DMS79 treated with DMSO at 0.1 percent for 48 hours (cell line): ENCODE results near the gene XPNPEP3.
"Not testable (repeated sequence)": the region's sequence is repeated elsewhere in the genome, so short reads cannot be mapped to it uniquely, and the experiment has no call there.

Experiments used
- DNase-seq: peaks from one replicate; lab custom pipeline; 2025; lab: John Stamatoyannopoulos, UW

XPNPEP3 gene

DNA sequence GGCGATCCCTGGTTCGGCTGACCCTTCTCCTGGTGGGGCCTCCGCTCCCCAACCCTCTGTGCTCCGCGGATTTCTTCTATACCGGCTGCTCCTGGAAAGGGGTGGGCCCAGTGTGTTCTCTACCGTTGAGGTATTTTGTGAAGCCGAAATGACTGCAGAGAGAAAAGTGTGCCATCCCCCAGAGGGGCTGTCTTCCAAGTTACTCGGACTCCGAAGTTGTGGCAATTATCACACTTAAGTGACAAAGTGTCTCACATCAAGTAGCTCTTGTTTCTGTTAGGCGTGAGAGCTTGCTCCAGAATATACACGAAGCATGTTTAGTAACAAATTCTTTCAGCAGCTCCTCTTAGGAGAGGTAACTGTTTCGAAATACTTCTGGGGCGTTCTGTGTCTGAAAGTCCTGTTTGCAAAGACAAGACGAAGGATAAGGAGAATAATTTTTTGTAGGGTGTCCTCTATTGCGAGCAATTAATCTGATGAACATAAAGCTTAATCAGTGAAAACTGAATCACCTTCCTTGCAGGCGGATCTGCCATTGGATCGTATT lies 434 bp downstream of the XPNPEP3 start:
- DNase-seq = no peak

DNA sequence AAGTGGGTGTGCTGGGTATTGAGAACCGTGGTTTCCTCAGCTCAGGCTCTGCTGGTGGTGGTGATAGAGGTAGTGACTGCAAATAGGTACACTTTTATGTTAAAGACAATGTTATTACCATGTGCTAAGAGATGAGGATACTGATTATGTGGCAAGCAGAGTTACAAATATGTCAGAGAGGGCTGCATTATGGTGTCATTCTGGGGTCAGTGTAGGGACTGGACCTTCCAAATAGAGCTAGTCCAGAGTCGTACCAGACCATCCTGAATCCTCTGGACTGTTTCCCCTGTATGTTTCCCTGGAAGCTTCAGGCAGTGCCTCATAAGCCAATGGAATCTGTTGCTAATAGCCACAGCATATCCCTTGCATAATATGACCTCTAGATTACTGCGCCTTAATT lies 5.1 kb downstream of the XPNPEP3 start, which contains the start of gene DNAJB7:
DNAJB7 (minus strand) TSS at position 101 of the 400 bp plus-strand sequence. CDS start 119 bp downstream, outside the sequence.
- DNase-seq = no peak

DNA sequence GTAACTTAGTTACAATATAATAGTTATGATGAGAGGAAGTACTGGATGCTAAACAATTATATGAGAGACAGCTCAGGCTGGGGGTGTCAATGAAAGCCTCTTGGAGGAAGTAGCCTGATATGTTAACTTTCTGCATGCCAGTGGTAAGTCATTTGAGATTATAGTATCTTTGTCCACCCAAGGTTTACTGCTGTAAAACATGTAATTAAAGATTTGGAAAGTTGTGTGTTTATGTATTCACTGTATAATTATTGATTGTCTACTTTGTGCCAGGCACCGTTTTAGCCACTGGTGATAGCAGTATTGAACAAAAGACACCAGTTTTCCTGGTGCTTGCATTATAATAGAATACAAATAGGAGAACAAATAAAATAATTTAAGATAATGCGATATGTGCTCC lies 5.6 kb downstream of the XPNPEP3 start:
- DNase-seq = no peak

DNA sequence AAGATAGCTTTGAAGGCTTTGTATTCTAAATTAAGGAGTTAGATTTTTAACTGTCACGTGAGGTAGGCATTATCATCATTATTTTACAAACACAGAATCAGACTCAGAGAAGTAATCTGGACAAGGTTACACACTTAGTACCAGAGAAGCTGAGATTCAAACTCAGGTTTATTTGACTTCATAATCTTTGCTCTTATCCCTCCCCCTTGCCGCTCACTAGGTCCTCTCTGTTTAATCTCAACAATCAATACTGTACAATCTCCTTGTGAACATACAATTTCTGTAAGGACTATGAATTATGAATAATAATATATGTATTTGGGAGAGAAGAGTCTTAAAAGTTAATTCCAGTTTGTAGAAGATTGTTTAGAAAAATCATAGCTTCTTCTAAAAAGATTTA lies 10.2 kb downstream of the XPNPEP3 start:
- no peak for DNase-seq

DNA sequence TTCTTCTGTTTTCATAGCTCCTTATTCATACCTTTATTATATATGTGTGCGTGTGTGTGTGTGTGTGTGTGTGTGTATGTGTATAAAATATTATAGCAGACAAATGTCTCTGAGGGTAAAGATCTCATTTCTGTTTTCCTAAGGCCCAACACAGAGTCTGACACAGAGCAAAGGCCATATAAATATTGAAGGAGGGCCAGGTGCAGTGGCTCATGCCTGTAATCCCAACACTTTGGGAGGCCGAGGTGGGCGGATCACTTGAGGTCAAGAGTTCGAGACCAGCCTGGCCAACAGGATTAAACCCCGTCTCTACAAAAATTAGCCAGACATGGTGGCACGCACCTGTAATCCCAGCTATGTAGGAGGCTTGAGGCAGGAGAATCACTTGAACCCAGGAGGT lies 11.4 kb downstream of the XPNPEP3 start:
- not testable (repeated sequence) for DNase-seq

DNA sequence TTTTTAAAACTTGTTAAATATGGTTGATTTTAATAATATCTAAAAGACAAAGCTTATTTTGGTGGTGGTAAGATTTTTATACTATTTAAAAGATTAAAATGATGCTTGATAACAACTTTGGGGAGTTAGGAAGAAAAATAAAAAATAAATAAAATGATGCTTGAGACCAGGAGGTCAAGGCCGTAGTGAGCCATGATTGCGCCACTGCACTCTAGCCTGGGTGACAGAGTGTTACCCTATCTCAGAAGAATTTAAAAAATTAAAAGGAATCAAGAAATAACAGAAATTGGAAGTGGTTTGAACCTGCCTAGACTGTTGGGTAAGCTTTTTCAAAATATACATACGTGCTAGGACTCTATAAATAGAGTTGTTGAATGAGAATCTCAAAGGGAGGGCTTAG lies 17.1 kb downstream of the XPNPEP3 start:
- DNase-seq = no peak

DNA sequence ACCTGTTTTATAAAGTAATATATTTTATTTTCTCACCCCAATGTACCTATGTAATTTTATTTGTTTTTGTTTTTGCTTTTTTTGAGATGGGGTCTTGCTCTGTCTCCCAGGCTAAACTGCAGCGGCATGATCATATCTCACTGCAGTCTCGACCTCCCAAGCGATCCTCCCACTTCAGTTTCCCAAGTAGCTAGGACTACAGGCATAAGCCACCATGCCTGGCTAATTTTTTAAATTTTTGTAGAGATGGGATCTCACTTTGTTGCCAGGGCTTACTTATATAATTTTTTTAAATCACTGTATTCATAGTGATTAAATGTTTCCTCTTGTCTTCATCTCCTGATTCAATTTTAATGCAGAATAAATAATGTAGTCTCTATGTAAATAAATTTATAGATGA lies 18.2 kb downstream of the XPNPEP3 start:
- no peak for DNase-seq

DNA sequence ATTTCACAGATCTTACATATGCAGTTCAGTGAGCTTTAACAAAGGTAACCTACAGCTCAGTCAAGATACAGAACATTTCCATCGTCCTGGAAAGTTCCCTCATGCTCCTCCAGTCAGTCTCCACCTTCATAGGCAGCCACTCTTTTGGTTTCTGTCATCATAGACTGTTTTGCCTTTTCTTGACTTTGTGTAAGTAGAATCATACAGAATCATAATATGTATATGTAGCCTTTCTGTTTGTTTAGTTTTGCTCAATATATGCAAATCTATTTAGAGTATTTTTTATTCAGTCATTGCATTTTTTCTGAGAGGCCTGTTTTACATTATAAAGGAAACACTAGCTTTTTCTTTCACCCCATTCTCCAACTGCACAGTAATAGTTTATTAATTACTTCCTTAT lies 20.0 kb downstream of the XPNPEP3 start:
- no peak for DNase-seq

DNA sequence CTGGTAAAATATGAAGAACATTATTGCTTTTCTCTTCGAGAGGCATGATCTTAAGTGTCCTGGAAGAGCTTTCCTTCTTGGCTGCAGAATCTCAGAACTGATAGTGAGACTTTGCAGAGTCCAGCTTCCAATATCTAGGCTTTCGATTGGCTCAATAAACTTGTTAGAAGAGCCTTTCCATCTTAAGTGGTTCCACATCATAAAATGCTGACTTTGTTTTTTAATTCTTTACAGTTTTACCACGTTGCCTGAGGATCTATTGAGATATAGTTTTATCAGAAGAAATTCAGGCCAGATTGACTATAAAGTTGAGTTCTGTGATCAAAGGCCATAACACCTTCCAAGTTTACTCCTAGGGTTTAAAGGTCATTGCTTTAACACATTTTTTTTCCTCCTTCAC lies 20.5 kb downstream of the XPNPEP3 start:
- peak; percentile 19 for DNase-seq

DNA sequence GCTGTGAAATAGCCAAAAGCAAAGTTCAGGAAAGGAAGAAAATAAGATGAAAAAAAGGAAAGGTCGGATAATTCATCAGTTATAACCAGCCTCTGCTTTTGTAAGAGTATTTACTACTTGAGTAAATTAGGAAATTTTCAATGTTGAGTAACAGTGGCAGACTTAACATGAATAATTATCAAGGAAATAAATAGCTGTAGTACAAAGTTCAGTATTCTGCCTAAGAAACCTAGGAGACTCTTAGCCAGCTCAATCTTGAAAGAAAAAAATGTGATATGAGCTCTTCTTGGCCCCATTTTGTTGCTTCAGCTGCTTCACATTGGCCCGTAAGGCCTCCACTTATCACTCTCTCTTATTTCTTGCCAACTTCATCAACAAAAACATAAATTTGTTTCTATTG lies 22.0 kb downstream of the XPNPEP3 start:
- no peak for DNase-seq

DNA sequence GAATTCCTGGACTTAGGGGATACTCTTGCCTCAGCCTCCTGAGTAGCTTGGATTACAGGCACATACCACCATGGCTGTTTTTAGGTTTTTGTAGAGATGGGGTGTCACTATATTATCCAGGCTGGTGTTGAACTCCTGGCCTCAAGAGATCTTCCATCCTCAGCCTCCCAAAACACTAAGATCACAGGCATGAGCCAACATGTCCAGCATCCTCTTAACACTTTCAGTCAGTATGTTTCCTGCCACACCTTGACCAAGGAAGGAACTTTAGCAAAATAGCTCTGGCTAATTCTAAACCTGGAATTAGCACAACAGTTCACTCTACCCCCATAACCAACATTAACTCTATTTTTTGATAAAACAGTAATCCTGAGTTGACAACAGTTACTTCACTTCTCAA lies 32.2 kb downstream of the XPNPEP3 start:
- DNase-seq = no peak

DNA sequence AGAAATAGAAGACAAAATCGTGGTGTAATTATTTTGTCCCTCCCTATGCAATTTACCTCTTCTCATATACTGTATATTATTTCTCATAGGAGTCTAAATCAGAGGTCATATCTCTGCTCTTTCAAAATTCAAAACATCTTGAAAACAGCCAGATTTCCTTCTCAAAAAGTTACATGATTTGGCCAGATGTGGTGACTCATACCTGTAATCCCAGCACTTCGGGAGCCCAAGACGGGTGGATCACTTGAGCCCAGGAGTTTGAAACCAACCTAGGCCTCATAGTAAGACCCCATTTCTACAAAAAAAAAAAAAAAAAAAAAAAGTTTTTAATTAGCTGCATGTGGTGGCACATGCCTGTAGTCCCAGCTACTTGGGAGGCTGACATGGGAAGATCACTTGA lies 33.9 kb downstream of the XPNPEP3 start:
- no peak for DNase-seq

DNA sequence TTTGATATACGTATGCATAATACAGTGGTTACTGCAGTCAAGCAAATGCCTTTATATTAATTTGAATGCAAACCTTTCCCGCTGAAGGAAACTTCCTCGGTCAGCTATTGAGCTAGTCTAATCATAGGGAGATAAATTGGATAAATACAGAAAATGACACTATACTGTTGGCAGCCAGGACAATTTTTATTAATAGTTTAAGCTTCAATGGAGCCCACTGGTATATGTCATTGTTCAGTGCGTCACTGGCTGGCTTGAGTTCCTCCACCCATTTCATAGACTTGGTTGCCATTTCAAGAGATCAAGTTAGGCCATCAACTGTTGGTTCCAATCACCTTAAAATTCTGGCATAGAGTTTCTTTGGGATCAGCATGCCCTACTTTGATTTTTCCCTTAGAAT lies 37.5 kb downstream of the XPNPEP3 start:
- DNase-seq = no peak

DNA sequence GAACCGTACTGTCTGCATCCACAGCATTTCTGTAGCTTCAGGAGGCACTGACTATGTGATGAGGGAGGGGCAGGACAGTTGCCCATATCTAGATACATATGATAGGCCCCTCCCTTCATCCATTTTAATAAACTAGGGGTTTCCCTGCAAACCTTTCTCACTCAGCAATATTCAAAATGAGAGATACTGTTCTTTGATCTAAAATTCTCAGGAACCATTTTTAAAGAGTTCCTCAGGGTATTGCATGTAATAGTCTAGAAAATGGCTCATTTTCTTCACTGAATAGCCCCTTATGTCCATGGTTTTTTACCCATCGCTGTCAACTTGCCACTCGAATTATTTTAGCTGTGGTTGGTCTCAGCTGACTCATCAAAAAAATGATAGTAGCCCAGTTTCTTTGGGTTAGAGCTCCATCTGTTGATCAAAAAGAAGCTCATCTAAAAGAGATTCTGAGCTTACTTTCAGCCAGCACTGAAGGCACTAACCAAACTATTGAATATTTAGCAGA lies 42.0 kb downstream of the XPNPEP3 start:
- peak; percentile 20 for DNase-seq

DNA sequence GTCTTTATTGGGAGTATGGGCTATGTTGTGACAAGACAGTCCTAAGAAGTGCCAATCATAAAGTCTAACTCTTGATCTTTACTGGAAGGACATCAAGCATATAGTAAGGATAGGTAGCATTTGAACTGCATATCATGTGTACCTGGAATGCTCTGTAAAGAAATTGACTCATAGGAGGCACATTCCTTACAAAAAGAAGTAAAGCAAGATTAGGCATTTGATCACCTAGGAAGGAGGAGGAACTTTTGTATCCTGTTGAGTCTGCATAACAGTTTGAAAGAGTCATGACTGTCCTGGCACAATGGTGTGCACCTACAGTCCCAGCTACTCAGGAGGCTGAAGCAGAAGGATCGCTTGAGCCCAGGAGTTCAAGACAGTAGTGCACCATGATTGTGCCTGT lies 47.2 kb downstream of the XPNPEP3 start:
- no peak for DNase-seq

DNA sequence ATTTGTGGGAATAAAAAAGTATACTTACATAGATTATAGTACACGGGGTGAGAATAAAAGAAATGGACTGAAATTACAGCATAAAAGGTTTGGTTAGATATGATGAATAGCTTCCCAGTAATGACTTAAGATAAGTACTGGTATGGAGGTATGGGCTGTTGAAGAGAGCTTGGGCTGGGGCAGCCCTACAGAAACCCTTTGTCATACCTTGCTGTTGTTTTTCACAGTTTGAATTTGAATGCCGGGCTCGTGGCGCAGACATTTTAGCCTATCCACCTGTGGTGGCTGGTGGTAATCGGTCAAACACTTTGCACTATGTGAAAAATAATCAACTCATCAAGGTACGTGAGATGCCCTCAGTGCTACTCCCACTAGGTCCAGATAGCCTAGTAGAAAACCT lies 51.9 kb downstream of the XPNPEP3 start:
- DNase-seq = no peak

DNA sequence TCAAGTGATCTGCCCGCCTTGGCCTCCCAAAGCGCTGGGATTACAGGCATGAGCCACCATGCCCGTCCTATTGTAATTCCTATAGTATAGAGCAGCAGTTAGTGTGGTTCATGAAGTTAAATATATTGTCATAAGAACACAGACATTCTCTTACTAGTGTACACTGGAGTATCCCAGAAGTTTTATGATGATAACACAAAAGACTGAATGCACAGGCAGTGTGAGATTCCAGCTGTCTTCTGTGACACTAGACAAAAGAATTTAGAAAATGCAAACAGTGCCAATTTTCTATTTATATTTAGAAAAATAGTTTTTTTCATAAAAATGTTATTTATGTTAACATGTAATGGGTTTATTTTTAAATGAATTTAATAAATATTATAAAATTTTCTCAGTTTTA lies 54.8 kb downstream of the XPNPEP3 start:
- no peak for DNase-seq

DNA sequence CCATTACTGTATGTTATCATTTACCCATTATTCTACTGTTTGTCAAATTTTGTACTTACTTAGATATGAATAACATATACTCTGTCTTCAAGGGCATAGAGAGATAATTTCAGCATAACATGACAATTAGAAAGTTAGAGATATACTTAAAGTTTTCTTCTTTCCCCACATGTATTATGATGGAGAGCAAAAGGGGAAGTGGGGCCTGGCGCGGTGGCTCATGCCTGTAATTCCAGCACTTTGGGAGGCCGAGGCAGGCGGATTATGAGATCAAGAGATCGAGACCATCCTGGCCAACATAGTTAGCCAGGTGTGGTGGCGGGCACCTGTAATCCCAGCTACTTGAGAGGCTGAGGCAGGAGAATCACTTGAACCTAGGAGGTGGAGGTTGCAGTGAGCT lies 56.0 kb downstream of the XPNPEP3 start:
- not testable (repeated sequence) for DNase-seq

DNA sequence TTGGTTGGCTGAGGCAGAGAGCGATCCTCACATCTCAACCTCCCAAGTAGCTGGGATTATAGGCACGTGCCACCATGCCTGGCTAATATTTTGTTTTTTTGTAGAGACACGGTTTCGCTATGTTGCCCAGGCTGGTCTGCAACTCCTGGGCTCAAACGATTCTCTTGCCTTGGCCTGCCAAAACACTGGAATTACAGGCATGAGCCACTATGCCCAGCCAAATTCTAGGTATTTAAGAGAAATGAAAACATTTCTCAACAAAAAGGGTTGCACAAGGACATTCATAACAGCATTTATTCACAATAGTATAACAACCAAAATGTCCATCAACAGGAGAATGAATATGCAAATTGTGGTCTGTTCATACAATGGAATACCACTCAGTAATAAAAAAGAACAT lies 62.5 kb downstream of the XPNPEP3 start:
- no peak for DNase-seq

DNA sequence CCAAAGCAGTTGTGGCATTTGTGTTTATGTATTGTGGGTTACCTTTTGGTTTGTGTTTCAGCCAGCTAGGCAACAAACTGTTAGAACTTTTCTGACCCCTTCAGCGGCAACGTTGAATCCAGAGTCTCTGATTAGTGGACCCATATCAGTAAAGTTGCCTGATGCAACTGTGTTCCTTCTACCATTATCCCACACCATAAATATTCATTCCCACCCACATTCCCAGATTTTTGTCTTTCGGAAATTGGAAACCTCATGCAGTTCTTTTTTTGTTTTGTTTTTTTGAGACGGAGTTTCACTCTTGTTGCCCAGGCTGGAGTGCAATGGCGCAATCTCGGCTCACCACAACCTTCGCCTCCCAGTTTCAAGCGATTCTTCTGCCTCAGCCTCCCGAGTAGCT lies 63.6 kb downstream of the XPNPEP3 start:
- no peak for DNase-seq

DNA sequence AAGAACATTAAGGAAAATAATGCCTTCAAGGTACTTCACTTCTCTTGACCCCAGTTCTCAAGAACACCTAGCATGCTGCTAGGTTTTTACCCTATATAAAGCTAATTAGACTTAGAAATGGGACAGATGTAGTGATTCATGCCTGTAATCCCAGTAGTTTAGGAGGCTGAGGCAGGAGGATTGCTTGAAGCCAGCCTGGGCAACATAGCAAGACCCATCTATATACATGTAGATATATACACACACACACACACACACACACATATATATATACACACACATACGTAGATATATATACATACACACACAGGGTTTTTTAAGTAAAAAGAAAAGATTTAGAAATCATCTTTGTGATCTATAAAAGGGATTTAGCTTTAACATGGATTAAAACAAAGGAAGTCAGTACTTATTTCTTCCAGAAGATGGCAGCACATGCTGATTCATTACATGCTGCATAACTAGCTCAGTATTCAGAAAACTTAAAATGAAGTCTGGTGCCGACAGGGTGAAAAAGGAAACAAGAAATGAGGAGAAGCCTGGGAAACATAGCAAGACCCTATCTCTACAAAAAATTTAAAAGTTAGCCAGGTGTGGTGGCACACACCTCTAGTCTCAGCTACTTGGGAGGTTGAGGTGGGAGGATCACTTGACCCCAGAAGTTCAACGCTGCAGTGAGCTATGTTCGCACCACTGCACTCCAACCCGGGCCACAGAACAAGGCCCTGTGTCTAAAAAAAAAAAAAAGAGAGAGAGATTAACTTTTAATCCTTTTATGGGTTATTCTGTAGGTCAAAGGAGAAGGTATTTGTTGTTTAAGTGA lies 65.7 kb downstream of the XPNPEP3 start:
- peak; percentile 32 for DNase-seq

DNA sequence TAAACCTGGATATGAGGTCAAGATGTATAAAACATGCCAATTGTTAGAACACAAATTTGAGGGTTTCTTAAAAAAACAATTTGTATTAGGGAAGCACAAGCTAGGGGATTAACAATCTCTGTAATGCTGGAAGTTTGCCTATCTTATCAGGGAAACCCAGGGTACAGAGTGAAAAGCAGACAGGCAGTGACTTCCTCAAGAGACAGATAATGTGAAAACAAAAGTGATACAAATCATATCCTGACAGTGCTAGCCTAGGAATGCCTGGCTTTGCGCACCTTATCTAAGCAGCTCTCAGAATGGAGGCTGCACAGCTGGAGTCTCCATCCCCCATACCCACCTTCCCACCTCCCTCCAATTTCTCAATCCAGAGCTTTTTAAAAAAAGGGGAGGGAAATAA lies 71.7 kb downstream of the XPNPEP3 start:
- DNase-seq = no peak

DNA sequence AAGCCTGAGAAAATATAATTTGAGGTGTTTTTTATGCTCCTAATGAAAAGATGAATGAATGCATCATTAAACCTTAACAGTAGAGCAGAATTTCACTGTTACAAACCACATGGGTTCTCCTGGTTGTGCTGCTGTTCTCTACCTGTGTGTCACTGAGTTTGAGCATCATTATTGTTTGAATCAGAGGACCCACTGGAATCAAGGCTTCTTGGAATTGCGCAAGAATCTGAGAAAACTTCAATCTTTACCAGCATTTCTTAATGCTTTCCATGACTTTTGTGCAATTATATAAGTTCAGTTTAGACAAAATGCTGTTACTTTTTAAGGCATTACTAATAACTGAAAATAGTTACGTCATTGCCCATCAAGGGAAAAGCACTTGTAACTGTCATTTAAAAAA lies 75.4 kb downstream of the XPNPEP3 start:
- no peak for DNase-seq

DNA sequence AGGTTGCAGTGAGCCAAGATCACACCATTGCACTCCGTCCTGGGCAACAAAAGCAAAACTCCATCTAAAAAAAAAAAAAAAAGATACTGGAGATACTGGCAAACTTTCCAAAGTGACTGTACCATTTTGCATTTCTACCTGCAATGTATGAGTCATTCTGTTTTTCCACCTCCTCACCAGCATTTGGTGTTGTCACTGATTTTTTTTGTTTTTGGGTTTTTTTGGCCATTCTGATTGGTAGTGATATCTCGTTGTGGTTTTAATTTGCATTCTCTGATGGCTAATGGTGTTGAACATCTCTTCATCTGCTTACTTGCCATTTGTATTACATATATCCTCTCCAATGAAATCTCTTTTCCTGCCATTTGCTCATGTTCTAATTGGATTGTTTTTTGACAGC lies 82.3 kb downstream of the XPNPEP3 start:
- DNase-seq = no peak
